ENCODE results near the gene RANBP17. TPM values are rescaled to one million over a fixed set of nuclear protein-coding genes. Genes with fewer than 3 reads are reported as not detected.

The RANBP17 gene
- polyA plus RNA-seq, 1 donor, result 8.0 TPM

GRCh38 chr5:171092194-171092593 is 230.4 kb downstream of the RANBP17 start:
- no peak for DNase-seq (ENCODE audit: low read depth)

- no peak for DNase-seq (ENCODE audit: low read depth)
Measured at GRCh38 chr5:171093598-171093997, 231.8 kb downstream of the RANBP17 start.

- no peak for DNase-seq (ENCODE audit: low read depth)
Measured at GRCh38 chr5:171094356-171094755, 232.5 kb downstream of the RANBP17 start.

GRCh38 chr5:171102877-171103610 is 241.2 kb downstream of the RANBP17 start:
- DNase-seq (ENCODE audit: low read depth), result no peak

DNA sequence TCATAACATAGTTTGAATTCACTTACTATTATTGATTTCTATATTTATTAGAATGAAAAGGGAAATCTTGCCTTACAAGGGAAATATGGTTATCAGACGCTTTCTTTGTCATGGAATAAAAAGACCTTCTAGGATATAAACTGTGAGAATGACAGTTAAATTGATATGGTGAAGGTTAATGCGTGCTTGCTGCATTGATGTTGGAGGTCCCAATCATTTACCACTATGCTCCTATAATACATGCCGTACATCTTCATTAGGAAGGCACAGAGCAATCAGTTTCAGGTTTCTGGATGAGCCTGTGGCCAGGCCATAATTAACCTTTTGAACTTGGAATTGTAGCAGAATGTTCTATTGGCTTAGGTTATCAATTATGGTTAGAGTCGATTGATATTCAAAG is 245.9 kb downstream of the RANBP17 start:
- DNase-seq (ENCODE audit: low read depth), result no peak

DNA sequence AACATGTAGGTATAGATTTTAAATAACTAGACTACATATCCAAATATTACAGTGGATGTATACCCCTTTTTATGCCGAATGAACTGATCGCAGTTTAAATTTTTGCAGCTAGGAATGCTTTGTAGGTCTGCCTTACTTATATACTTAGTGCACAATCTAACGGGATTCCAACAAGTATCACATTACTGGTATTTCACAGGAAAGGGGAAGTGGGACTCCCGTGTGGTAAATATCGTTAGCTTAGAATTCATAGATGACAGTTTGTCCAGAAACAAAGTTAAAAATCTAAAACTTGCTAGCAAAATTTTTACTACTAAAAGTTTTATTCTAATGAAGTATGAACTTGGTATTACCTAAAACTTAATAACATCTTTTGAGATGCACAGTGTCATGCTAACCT is 253.7 kb downstream of the RANBP17 start:
- no peak for DNase-seq (ENCODE audit: low read depth)

GRCh38 chr5:171116719-171117118 is 254.9 kb downstream of the RANBP17 start:
- DNase-seq (ENCODE audit: low read depth), result no peak

- DNase-seq (ENCODE audit: low read depth), result no peak
Measured at GRCh38 chr5:171120986-171121622, 259.3 kb downstream of the RANBP17 start.

DNA sequence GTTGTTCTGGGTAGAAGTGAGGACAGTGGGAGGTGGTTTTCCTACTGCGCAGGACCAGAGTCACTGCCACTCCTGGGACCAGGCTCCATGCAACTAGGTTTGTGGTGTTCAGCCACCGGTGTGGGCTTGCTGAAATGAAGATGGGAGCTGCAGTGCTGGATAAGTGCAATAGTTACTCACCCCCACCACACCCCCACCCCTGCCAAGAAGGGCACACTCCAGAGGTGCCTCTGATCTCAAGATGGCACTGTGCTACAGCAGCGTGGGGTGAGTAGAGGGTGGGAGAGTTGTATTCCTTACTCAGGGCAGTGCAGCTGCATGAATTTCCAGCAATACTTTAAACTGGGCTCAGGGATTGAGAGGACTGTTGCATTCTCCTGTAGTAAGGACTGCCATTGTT is 259.8 kb downstream of the RANBP17 start:
- no peak for DNase-seq (ENCODE audit: low read depth)

DNA sequence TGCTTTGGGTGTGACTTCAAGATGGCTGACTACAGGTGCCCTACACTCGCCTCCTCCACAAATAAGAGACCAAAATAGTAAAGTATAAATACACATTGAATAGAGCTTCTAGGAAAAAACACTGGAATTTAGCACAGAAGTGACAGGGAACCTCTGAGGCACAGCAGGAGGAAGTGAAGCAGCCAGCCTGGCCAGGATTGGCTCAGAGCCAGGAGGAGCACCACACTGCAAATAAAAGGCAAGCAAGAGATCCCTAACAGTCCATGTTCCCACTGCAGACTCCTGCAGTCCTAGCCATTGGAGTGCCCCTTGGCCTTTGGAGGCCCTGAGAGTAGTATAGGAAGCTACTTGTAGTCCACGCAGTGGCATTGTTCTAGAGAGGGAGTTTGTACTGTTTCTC is 260.6 kb downstream of the RANBP17 start:
- DNase-seq (ENCODE audit: low read depth), result no peak

- DNase-seq (ENCODE audit: low read depth), result no peak
Measured at GRCh38 chr5:171123417-171123816, 261.6 kb downstream of the RANBP17 start.

GRCh38 chr5:171127314-171127713 is 265.5 kb downstream of the RANBP17 start:
- no peak for DNase-seq (ENCODE audit: low read depth)

GRCh38 chr5:171128136-171128535 is 266.3 kb downstream of the RANBP17 start:
- no peak for DNase-seq (ENCODE audit: low read depth)

- no peak for DNase-seq (ENCODE audit: low read depth)
Measured at GRCh38 chr5:171129308-171129707, 267.5 kb downstream of the RANBP17 start.

DNA sequence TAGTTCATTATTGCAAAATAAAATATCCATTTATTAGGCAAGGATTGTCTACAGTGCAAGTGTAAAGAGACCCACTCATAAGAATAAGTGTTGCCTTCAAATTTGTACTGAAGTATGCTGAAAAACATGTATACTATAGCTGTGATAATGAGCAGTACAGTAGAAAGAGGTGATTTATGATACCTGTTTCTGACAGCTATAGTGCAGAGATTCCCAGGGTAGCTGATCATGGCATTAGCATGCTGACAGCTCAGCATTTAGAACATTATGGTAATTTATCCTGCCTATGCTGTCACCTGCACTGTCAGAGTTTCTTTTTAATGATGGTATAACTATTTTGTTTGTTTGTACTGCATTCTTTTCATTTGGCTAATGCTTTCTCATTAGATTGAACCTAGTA is 269.7 kb downstream of the RANBP17 start:
- no peak for DNase-seq (ENCODE audit: low read depth)

DNA sequence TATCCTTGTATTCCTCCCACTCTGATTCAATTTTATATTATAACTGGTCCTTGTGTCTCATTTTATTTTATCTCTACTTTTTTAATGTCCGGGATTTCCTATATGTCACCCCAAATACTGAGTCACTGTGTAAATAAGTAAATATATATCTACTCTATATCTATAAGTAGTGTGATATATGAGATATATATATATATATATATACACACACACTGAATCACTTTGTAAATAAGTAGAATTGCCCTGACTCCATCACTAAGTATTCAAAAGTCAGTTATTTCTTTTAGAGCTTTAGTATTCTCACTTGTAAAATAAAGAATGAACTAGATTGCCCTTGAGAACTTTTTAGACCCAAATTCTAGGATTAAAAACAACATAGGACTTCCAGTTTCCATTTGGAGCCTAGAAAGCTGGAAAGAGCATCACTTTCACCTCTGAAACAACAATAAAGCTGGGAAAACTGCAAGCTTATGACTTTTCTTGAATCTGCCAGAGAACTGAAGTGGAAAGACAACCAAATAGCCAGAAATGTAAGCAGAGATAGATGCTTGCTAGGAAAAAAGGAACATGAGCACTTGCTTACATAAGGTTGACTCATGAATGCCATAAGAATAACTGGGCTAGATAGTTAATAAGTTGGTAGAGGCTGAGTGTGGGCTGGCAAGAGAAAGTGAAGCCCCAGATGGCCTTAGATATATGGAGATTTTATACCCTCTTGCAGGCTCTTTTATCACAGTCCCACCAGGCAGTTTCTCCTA is 276.1 kb downstream of the RANBP17 start:
- peak; percentile 16 for DNase-seq (ENCODE audit: low read depth)

GRCh38 chr5:171139227-171139626 is 277.4 kb downstream of the RANBP17 start:
- no peak for DNase-seq (ENCODE audit: low read depth)

DNA sequence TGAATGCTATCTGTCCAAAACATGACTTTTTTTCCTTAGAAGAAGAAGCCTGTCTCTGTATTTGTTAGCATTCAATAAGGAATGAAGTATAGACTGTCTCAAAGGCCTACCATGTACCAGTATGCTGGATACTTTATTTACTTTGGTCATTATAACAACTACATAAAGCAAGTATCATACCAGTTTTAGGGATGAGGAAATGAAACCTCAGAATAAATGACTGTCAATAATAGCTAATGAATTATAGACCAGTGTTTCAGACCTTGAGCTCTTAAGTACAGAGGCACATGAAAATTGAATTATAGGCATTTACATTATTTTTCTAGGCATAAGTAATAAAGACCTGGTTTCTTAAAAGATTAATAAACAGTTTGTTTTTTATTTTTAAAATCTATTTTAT is 280.8 kb downstream of the RANBP17 start:
- DNase-seq (ENCODE audit: low read depth), result no peak

- no peak for DNase-seq (ENCODE audit: low read depth)
Measured at GRCh38 chr5:171143171-171143570, 281.4 kb downstream of the RANBP17 start.

GRCh38 chr5:171143926-171144325 is 282.1 kb downstream of the RANBP17 start:
- DNase-seq (ENCODE audit: low read depth), result no peak

- no peak for DNase-seq (ENCODE audit: low read depth)
Measured at GRCh38 chr5:171149333-171149732, 287.5 kb downstream of the RANBP17 start.

- no peak for DNase-seq (ENCODE audit: low read depth)
Measured at GRCh38 chr5:171149772-171150171, 288.0 kb downstream of the RANBP17 start.

- no peak for DNase-seq (ENCODE audit: low read depth)
Measured at GRCh38 chr5:171152382-171152781, 290.6 kb downstream of the RANBP17 start.
